H1 (cell line): ENCODE results near the gene VPS11. TPM values are rescaled to one million over a fixed set of nuclear protein-coding genes. Genes with fewer than 3 reads are reported as not detected.

Experiments used
- CTCF ChIA-PET: fragments of 300-600 bp; sonication (Branson Sonifier 250); formaldehyde crosslinking; loops from one replicate; lab custom pipeline; 2021; ENCODE audit not compliant: partially characterized antibody; lab: Charles Lee
- POLR2A ChIA-PET: fragments of 300-600 bp; sonication (Branson Sonifier 250); formaldehyde crosslinking; loops from one replicate; lab custom pipeline; 2021; ENCODE audit warnings: inconsistent platforms; ENCODE audit not compliant: partially characterized antibody; lab: Charles Lee
- DNase-seq, 2 experiments: peaks; one replicate each; pipeline versions ENCODE4 v3.0.0 to v3.0.0-alpha.2; 2010 to 2022; ENCODE audit warnings: low spot score in 2 of 2, low read depth in 1 of 2, mixed read lengths in 1 of 2
- FAIRE-seq: peaks from 2 replicates; lab custom pipeline; 2011; peaks lifted over from hg19 to GRCh38; lab: Jason Lieb, UNC
- H2AFZ ChIP-seq: 2 replicates; pipeline ENCODE4 v1.8.1; 2012; ENCODE audit warnings: low read length, inconsistent platforms
- H2AK5ac ChIP-seq: 2 replicates; pipeline ENCODE4 v1.6.1; 2013; ENCODE audit warnings: low read depth, low read length
- H2BK120ac ChIP-seq: replicated peaks from 2 replicates; pipeline ENCODE3; 2013; ENCODE audit warnings: low read depth, low read length, inconsistent platforms
- H2BK12ac ChIP-seq: 2 replicates; pipeline ENCODE4 v1.6.1; 2013; ENCODE audit warnings: low read depth, low read length
- H2BK15ac ChIP-seq: 2 replicates; pipeline ENCODE4 v1.6.1; 2013; ENCODE audit warnings: low read length
- H2BK20ac ChIP-seq: 2 replicates; pipeline ENCODE4 v1.6.1; 2013; ENCODE audit warnings: low read length
- H2BK5ac ChIP-seq: 2 replicates; pipeline ENCODE4 v1.6.1; 2013; ENCODE audit warnings: low read depth, low read length
- H3K14ac ChIP-seq: 2 replicates; pipeline ENCODE4 v1.6.1; 2013; ENCODE audit warnings: inconsistent platforms; ENCODE audit not compliant: insufficient read length
- H3K18ac ChIP-seq: 2 replicates; pipeline ENCODE4 v1.6.1; 2013; ENCODE audit warnings: low read length; ENCODE audit errors: extremely low read depth
- H3K23ac ChIP-seq: 2 replicates; pipeline ENCODE4 v1.6.1; 2013; ENCODE audit warnings: inconsistent platforms; ENCODE audit not compliant: insufficient read length
- H3K23me2 ChIP-seq: 2 replicates; pipeline ENCODE4 v1.6.1; 2013; ENCODE audit warnings: low read depth, low read length
- H3K27ac ChIP-seq: 2 replicates; pipeline ENCODE4 v1.6.1; 2011; ENCODE audit warnings: low read depth, low read length, inconsistent platforms
- H3K27me3 ChIP-seq, 4 experiments: replicated peaks in 1 of 4; 1 replicate in 1 of 4; 2 replicates in 3 of 4; pipeline versions ENCODE4 v1.6.1 to v1.8.1; 2011 to 2013; ENCODE audit warnings: low read length in 3 of 4, mild to moderate bottlenecking in 3 of 4, inconsistent platforms in 2 of 4, mixed read lengths in 2 of 4, moderate library complexity in 1 of 4; ENCODE audit not compliant: control insufficient read depth in 3 of 4, insufficient read depth in 3 of 4; ENCODE audit errors: extremely low read depth in 1 of 4
- H3K36me3 ChIP-seq, 4 experiments: 2 replicates each; pipeline versions ENCODE4 v1.6.1 to v1.8.1; 2011 to 2013; ENCODE audit warnings: mild to moderate bottlenecking in 4 of 4, low read length in 3 of 4, moderate library complexity in 2 of 4, control low read depth in 1 of 4, inconsistent platforms in 1 of 4; ENCODE audit not compliant: insufficient read depth in 4 of 4, control insufficient read depth in 2 of 4
- H3K4ac ChIP-seq: replicated peaks from 2 replicates; pipeline ENCODE3; 2013; ENCODE audit warnings: low read length, low read depth, mixed read lengths, inconsistent platforms; ENCODE audit not compliant: insufficient read length
- H3K4me1 ChIP-seq, 4 experiments: replicated peaks in 1 of 4; 1 replicate in 1 of 4; 2 replicates in 3 of 4; pipeline versions ENCODE4 v1.6.1 to v1.8.1; 2011 to 2013; ENCODE audit warnings: low read length in 3 of 4, inconsistent platforms in 2 of 4, mixed read lengths in 1 of 4; ENCODE audit not compliant: insufficient read depth in 4 of 4, control insufficient read depth in 3 of 4
- H3K4me2 ChIP-seq, 2 experiments: 2 replicates each; pipeline versions ENCODE4 v1.6.1 to v1.8.1; 2011 to 2013; ENCODE audit warnings: low read depth in 2 of 2, low read length in 2 of 2, control low read depth in 1 of 2, inconsistent platforms in 1 of 2, mild to moderate bottlenecking in 1 of 2; ENCODE audit not compliant: insufficient read depth in 1 of 2
- H3K4me3 ChIP-seq, 4 experiments: fragments of 200-600, 300-600 bp in 1 of 4; sonication (generic), shearing (Covaris generic), sonication (Bioruptor Twin) in 1 of 4; 2 replicates each; pipeline versions ENCODE4 v1.5.1 to v1.8.1; 2011 to 2016; ENCODE audit warnings: low read length in 4 of 4, low read depth in 3 of 4, control low read depth in 2 of 4, inconsistent platforms in 2 of 4, mild to moderate bottlenecking in 2 of 4, mixed read lengths in 1 of 4, moderate library complexity in 1 of 4; ENCODE audit not compliant: insufficient read depth in 2 of 4; ENCODE audit errors: extremely low read depth in 1 of 4
- H3K56ac ChIP-seq: replicated peaks from 2 replicates; pipeline ENCODE3; 2013; ENCODE audit warnings: low read depth, mild to moderate bottlenecking, mixed read lengths, low read length, inconsistent platforms; ENCODE audit not compliant: insufficient read length
- H3K79me1 ChIP-seq: 2 replicates; pipeline ENCODE4 v1.6.1; 2013; ENCODE audit warnings: low read depth, low read length, control low read depth
- H3K79me2 ChIP-seq, 2 experiments: 2 replicates each; pipeline versions ENCODE4 v1.6.1 to v1.8.1; 2012 to 2013; ENCODE audit warnings: low read length in 2 of 2, mild to moderate bottlenecking in 2 of 2, inconsistent platforms in 1 of 2; ENCODE audit not compliant: insufficient read depth in 2 of 2, control insufficient read depth in 1 of 2
- H3K9ac ChIP-seq, 4 experiments: replicated peaks in 1 of 4; 1 replicate in 1 of 4; 2 replicates in 3 of 4; pipeline versions ENCODE4 v1.6.1 to v1.8.1; 2011 to 2013; ENCODE audit warnings: low read depth in 3 of 4, low read length in 3 of 4, control low read depth in 2 of 4, mild to moderate bottlenecking in 2 of 4, moderate library complexity in 2 of 4, inconsistent platforms in 1 of 4; ENCODE audit errors: extremely low read depth in 1 of 4
- H3K9me3 ChIP-seq, 2 experiments: 2 replicates each; pipeline versions ENCODE4 v1.6.1 to v1.8.1; 2012 to 2013; ENCODE audit warnings: mild to moderate bottlenecking in 2 of 2, moderate library complexity in 2 of 2, control low read depth in 1 of 2, inconsistent platforms in 1 of 2, low read depth in 1 of 2, low read length in 1 of 2, mixed read lengths in 1 of 2; ENCODE audit not compliant: insufficient read depth in 2 of 2
- H4K20me1 ChIP-seq, 2 experiments: replicated peaks in 1 of 2; 2 replicates each; pipeline versions ENCODE3 to v1.8.1; 2011 to 2013; ENCODE audit warnings: inconsistent platforms in 2 of 2, low read length in 2 of 2, mild to moderate bottlenecking in 1 of 2; ENCODE audit not compliant: insufficient read depth in 2 of 2, control insufficient read depth in 1 of 2
- H4K5ac ChIP-seq: 2 replicates; pipeline ENCODE4 v1.6.1; 2013; ENCODE audit warnings: low read length, low read depth, mixed read lengths, inconsistent platforms; ENCODE audit not compliant: insufficient read length
- H4K8ac ChIP-seq: 2 replicates; pipeline ENCODE4 v1.8.0; 2013; ENCODE audit warnings: mild to moderate bottlenecking, moderate library complexity, low read length, inconsistent platforms; ENCODE audit not compliant: insufficient read depth; ENCODE audit errors: extremely low read depth
- H4K91ac ChIP-seq: replicated peaks from 2 replicates; pipeline ENCODE3; 2013; ENCODE audit warnings: low read length, mixed read lengths, inconsistent platforms; ENCODE audit not compliant: insufficient read length
- RAD21 ChIP-seq, 2 experiments: IDR thresholded peaks in 1 of 2; conservative IDR thresholded peaks in 1 of 2; 2 replicates each; pipeline ENCODE4 v1.6.1; 2011; ENCODE audit warnings: low read depth in 2 of 2, low read length in 2 of 2, improper control_type of control experiment in 1 of 2, inconsistent platforms in 1 of 2, mild to moderate bottlenecking in 1 of 2, moderate library complexity in 1 of 2
- SIRT6 ChIP-seq: IDR thresholded peaks from one replicate; pipeline ENCODE4 v1.7.1; 2012; ENCODE audit warnings: low read length, inconsistent platforms
- WGBS, 2 experiments: shearing (Covaris generic) in 1 of 2; methylation state at CpG; one replicate each; pipeline versions ENCODE4 v1.1.6 to v1.1.7; 2013 to 2015; ENCODE audit warnings: low lambda C conversion rate in 2 of 2, mixed read lengths in 2 of 2, inconsistent platforms in 1 of 2, low coverage in 1 of 2, missing lambda C conversion rate in 1 of 2; ENCODE audit not compliant: insufficient replicate concordance in 2 of 2, insufficient coverage in 1 of 2, insufficient read length in 1 of 2; ENCODE audit errors: extremely low coverage in 1 of 2, missing lambda C conversion rate in 1 of 2; 5-methylcytosine and 5-hydroxymethylcytosine counted together
- polyA plus RNA-seq, 7 experiments: library from polyadenylated mRNA; depleted of rRNA in 3 of 7; stranded (reverse) in 5 of 7; unstranded in 2 of 7; fragments of >200 nt in 5 of 7; fragments of 200-250 nt in 2 of 7; gene quantifications; 1 replicate in 5 of 7; 2 replicates in 1 of 7; 4 replicates in 1 of 7; pipeline versions ENCODE4 v1.2.1 to v1.2.3, GENCODE V29; 2011 to 2013; ENCODE audit warnings: missing spikeins in 2 of 7, mixed read lengths in 2 of 7
- total RNA-seq: library from RNA; stranded (reverse); fragmentation: NEBNext Ultra II Directional; extraction: Animal tissue kit (Norgen Biotek cat#: 25700); gene quantifications from 2 replicates; pipeline ENCODE4 v1.2.1, GENCODE V29; 2021

The VPS11 gene
- total and polyA plus RNA-seq, 2 of the 8 experiments (the other 6 are each of a cell fraction or from before 2014, with no cell fraction given): 13.1 to 15.5 TPM

GRCh38 chr11:119103793-119104192, 36.2 kb downstream of the VPS11 start:
- peaks cover 7% of the 10 kb centered on the region for H3K79me1 ChIP-seq
- H3K79me2 ChIP-seq: peaks cover 0 to 12% of the 10 kb centered on the region in 2 experiments; a peak in 2 of 4 replicates
- no peak overlapping the region for H2BK120ac ChIP-seq
- no peaks in the 10 kb centered on the region for H3K9me3 ChIP-seq
- no peak overlapping the region for H3K4me2 ChIP-seq
- peaks cover 29% of the 10 kb centered on the region for H3K23me2 ChIP-seq
- POLR2A ChIA-PET: interaction anchor here (2.1 to 10.6 kb wide), 2 partner anchors 10 to 13 kb away, joined by 11 to 139 read pairs; a partner anchor contains a TSS
- no peak overlapping the region for H3K9ac ChIP-seq
- H3K27ac ChIP-seq: no peak overlapping the region
- H4K8ac ChIP-seq: no peak overlapping the region
- H3K23ac ChIP-seq: no peak overlapping the region
- H4K20me1 ChIP-seq: peaks cover 0 to 5% of the 10 kb centered on the region in 2 experiments
- H3K4me1 ChIP-seq: peaks cover 3 to 29% (median 9%) of the 10 kb centered on the region in 4 experiments
- H3K14ac ChIP-seq: no peak overlapping the region
- H4K5ac ChIP-seq: no peak overlapping the region
- no peak overlapping the region for H4K91ac ChIP-seq
- no peak overlapping the region for H3K4ac ChIP-seq
- FAIRE-seq (no peak), DNase-seq (no peak)
- H2AFZ ChIP-seq: no peak overlapping the region
- WGBS, 2 experiments: 81% methylated on average over 4 of the region's 4 CpGs; no CpG with 5 or more reads in 1 of the 2 experiments
- CTCF ChIA-PET: interaction anchor here (0.9 to 3.2 kb wide), 4 partner anchors 8 to 92 kb away, joined by 3 to 11 read pairs (median 6); a partner anchor contains a TSS
- no peak overlapping the region for H2BK15ac ChIP-seq
- no peak overlapping the region for H3K56ac ChIP-seq
- no peaks in the 10 kb centered on the region for H3K36me3 ChIP-seq
- no peak overlapping the region for H2AK5ac ChIP-seq
- no peak overlapping the region for H2BK5ac ChIP-seq
- no peak overlapping the region for H3K4me3 ChIP-seq
- no peak overlapping the region for H2BK20ac ChIP-seq
- H2BK12ac ChIP-seq: no peak overlapping the region
- no peak overlapping the region for H3K18ac ChIP-seq
- peak; percentile 13 to 31; a peak in 2 of 4 replicates for TF ChIP-seq RAD21 (IDR thresholded peaks at IDR 0.05 in 1 of 2, conservative IDR thresholded peaks at IDR 0.05 in 1 of 2; ENCODE audit: low read depth in 2 of 2, low read length in 2 of 2)
- no peak for TF ChIP-seq SIRT6
- TF ChIP-seq, all 59 proteins: peak for 1
- H3K27me3 ChIP-seq: peaks cover 2 to 14% (median 12%) of the 10 kb centered on the region in 4 experiments
